Measurements from ENCODE around the gene SYNDIG1L.
A peak's percentile ranks its signal among the peaks of the same experiment; 100 is the strongest.
"Not testable (repeated sequence)": the region's sequence is repeated elsewhere in the genome, so short reads cannot be mapped to it uniquely, and the experiment has no call there.

Gene SYNDIG1L

DNA sequence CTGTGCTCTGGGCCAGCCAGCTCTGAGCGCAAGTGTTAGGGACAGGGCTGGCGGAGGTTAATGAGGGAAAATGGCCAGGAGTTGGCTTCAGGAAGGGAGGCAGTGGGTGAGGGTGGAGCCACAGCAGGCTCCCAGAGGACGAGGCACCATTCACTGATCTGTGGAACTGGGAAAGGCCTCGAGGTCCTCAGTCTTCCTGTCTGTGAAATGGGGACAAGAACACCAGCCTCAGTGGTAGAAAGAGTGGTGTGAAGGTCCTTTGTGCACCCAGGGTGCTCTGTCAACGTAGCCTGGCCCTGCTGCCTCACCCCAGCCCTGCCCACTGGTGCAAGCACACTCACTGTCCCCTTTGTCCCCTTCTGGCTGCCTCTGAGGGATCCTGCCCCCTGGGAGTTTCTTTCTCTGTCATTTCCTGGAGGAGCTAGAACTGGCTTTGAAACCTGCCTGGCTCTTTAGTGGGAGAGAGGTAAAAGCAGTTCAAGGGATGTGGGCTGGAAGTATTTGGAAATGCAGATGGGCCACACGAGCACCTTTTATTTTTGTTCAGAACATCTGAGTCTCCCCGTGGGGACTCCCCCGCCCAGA, 25.0 kb downstream of the SYNDIG1L start:
- DNase-seq (ENCODE audit: low read depth): no peak
- TF ChIP-seq, protein P1, sequence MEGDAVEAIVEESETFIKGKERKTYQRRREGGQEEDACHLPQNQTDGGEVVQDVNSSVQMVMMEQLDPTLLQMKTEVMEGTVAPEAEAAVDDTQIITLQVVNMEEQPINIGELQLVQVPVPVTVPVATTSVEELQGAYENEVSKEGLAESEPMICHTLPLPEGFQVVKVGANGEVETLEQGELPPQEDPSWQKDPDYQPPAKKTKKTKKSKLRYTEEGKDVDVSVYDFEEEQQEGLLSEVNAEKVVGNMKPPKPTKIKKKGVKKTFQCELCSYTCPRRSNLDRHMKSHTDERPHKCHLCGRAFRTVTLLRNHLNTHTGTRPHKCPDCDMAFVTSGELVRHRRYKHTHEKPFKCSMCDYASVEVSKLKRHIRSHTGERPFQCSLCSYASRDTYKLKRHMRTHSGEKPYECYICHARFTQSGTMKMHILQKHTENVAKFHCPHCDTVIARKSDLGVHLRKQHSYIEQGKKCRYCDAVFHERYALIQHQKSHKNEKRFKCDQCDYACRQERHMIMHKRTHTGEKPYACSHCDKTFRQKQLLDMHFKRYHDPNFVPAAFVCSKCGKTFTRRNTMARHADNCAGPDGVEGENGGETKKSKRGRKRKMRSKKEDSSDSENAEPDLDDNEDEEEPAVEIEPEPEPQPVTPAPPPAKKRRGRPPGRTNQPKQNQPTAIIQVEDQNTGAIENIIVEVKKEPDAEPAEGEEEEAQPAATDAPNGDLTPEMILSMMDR (conservative IDR thresholded peaks at IDR 0.05; ENCODE audit: control insufficient read depth, insufficient read depth, low read depth, low read length): no peak
- no peak overlapping the region for H3K4me3 ChIP-seq (ENCODE audit: control insufficient read depth, low read depth, low read length)

DNA sequence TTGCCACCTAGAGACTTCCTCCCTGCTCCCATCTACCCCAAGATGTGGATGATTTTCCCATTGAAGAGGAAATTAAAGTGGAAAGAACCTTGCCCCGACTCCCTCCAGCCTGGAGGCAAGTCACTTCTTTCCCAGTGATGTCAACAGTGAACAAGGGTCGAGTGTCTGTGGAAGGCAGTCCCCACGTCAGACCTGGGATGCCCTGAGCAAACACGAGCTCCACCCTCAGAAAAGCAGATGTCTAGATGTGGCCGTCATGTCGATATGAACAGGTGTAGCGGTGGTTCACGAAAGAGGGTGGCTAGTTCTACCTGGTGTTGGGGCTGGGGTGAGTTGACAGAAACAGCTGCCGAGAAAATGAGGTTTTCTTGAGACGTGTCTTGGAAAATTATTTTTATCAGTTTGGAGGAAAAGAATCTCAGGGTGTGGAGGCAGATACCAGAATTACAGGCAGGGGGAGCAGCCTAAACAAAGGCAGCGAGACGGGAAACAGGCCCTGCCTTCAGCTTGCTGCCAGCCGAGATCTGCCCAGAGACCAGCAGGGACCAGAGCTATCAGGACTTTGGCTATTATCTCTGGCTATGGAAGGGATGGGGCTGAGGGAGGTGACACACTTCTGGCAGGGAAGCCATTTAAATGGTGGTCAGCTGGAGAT, 25.9 kb downstream of the SYNDIG1L start:
- no peak overlapping the region for H3K4me3 ChIP-seq (ENCODE audit: control insufficient read depth, low read depth, low read length)
- no peak for DNase-seq (ENCODE audit: low read depth)
- TF ChIP-seq, protein P1 (conservative IDR thresholded peaks at IDR 0.05; ENCODE audit: control insufficient read depth, insufficient read depth, low read depth, low read length): peak; percentile 9

DNA sequence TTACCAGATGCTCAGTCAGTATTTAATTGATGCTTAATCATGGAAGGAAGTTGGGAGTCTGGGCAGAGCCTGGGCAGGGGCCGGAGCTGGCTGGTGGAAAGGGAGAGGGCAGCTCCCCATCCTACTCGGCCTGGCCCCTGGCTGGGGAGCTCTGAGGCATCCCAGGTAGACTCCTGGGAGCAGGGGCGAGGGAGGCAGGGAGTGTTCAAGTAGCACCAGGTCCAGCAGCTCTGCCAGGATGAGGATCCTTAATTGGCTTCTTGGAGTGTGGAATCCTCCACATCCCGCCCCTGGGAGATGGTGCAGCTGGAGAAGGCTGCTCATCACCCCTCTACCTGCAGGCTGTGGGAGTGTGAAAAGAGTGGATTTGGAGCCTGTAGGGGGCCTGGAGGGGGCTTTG, 30.9 kb downstream of the SYNDIG1L start:
- H3K4me3 ChIP-seq (ENCODE audit: control insufficient read depth, low read depth, low read length): no peak overlapping the region
- DNase-seq (ENCODE audit: low read depth): no peak
- TF ChIP-seq, protein P1 (conservative IDR thresholded peaks at IDR 0.05; ENCODE audit: control insufficient read depth, insufficient read depth, low read depth, low read length): no peak

DNA sequence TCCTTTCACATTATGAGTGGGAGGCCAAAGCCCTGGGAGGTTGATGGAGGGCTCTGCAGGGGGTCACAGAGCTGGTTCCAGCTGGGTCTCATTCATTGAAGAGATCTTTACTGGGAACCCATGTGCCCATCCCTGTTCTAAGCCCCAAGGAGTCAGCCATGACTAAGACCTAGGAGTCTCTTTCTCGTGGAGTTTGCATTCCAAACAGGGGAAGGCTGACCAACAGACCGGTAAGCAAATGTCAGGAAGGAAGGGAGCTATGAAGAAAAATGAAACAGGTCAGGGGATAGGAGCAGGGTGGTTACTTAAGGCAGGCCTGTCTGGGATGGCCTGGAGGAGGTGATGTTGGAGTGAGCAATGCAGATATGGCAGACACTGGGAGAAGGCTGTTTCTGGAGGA, 31.5 kb downstream of the SYNDIG1L start:
- DNase-seq (ENCODE audit: low read depth): no peak
- no peak overlapping the region for H3K4me3 ChIP-seq (ENCODE audit: control insufficient read depth, low read depth, low read length)
- TF ChIP-seq, protein P1 (conservative IDR thresholded peaks at IDR 0.05; ENCODE audit: control insufficient read depth, insufficient read depth, low read depth, low read length): no peak

DNA sequence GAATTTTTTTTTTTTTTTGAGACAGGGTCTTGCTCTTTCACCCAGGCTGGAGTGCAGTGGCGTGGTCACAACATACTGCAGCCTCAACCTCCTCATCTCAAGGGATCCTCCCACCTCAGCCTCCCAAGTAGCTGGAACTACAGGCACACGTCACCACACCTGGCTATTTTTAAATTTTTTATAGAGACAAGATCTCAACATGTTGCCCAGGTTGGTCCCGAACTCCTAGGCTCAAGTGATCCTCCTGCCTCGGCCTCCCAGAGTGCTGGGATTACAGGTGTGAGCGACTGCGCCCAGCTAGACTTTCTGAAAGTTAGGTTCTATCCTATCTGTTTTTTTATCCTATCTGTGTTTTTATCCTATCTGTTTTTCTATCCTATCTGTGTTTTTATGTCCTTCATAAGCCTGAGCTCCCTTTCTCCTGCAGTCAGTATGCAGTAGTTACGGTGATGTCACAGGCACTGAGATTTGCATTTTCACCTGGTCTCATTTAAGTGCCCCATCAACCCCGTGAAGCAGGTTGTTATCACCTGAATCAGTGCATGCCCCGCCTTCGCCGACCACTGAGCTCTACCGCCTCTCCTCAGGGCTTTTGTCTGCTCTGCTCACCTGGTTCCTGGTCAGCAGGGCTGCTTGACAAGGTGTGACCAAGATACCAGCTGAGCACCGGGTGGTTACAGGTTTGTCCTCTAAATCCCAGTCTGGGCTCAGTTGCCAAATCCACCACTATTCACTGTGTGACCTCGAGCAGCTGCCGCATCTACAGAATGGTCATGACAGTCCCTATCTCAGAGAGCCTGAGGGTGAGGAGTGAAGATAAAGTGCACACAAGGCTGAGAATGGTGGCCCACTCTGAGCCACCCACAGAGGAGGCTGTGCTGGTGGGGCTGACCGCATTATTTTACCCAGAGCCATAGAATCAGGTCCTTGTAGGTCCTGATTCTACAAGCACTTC, 33.1 kb downstream of the SYNDIG1L start:
- TF ChIP-seq, protein P1 (conservative IDR thresholded peaks at IDR 0.05; ENCODE audit: control insufficient read depth, insufficient read depth, low read depth, low read length): no peak
- H3K4me3 ChIP-seq (ENCODE audit: control insufficient read depth, low read depth, low read length): no peak overlapping the region
- no peak for DNase-seq (ENCODE audit: low read depth)

DNA sequence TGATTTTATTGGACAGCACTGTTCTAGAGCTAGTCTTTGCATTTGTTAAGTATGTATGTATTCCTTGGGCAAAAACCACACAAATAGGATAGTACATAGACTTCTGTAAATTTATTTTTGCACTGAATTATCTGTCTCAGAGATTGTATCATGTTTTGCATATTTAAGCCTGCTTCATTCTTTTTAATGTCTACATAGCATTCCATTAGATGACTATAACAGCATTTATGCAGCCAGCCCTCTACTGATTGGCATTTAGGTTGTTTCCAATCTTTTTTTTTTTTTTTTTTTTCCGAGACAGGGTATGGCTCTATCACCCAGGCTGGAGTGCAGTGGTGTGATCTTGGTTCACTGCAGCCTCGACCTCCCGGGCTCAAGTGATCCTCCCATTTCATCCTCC, 34.5 kb downstream of the SYNDIG1L start:
- TF ChIP-seq, protein P1 (conservative IDR thresholded peaks at IDR 0.05; ENCODE audit: control insufficient read depth, insufficient read depth, low read depth, low read length): no peak
- no peak for DNase-seq (ENCODE audit: low read depth)
- H3K4me3 ChIP-seq (ENCODE audit: control insufficient read depth, low read depth, low read length): no peak overlapping the region

DNA sequence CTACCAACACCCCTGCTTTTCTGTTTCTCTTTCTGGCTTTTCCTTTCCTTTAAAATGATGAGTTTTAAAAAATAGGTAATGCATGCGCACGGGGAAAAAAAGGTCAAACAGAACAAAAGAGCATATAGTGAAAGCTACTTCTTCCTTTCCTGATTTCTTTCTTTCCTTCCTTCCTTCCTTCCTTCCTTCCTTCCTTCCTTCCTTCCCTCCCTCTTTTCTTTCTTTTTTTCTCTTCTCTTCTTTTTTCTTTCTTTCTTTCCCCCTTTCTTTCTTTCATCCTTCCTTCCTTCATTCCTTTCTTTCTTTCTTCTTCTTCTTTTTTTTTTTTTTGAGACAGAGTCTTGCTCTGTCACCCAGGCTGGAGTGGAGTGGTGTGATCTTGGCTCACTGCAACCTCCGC, 35.5 kb downstream of the SYNDIG1L start:
- H3K4me3 ChIP-seq (ENCODE audit: control insufficient read depth, low read depth, low read length); DNase-seq (ENCODE audit: low read depth): not testable (repeated sequence)
